Hematopoietic multipotent progenitor cell treated with erythropoietin and hydrocortisone succinate and interleukin-3 and kit ligand, for 4 days (in vitro differentiated cells): ENCODE measurements around the gene KLF13.

ENCODE experiments used
- DNase-seq: peaks from one replicate; pipeline ENCODE4 v3.0.0-alpha.2; 2015

KLF13 gene

GRCh38 chr15:31333820-31334219 lies 7.2 kb downstream of the KLF13 start:
- no peak for DNase-seq

- no peak for DNase-seq
Observed at GRCh38 chr15:31335989-31336592, 9.5 kb downstream of the KLF13 start.

DNA sequence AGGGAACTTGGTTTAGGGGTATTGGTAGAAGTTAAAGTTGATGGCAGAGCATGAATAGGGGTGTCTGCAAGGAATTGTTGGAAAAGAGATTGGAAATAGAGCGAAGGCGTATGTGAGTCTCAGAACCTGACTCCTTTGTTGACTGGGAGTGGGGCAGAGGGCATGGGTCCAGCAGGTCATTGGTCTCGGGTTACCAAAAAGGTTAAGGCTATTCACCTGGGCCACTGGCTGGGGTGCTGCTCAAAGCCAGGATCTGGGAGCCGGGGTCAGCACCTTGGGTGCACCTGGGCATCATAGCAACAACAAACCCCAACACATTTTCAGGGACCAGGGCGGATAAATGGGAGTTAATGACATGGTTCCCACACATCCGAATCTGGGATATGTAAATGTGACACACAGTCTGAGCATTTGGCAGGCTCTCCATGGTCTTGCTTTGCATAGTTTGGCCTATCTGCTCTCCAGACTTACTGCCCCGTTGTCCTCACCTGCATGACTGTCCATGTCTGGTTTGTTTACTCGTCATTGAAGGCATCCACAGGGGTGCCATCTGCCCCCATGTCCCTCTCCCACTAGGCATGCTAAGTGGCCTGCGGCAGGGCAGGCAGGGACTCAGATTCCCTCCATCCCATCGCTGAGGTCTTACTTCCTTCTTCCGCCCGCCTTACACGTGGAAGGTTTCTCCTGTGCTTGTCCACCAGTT lies 10.1 kb downstream of the KLF13 start:
- DNase-seq, result no peak

GRCh38 chr15:31337352-31338031 lies 10.9 kb downstream of the KLF13 start:
- DNase-seq, result no peak

DNA sequence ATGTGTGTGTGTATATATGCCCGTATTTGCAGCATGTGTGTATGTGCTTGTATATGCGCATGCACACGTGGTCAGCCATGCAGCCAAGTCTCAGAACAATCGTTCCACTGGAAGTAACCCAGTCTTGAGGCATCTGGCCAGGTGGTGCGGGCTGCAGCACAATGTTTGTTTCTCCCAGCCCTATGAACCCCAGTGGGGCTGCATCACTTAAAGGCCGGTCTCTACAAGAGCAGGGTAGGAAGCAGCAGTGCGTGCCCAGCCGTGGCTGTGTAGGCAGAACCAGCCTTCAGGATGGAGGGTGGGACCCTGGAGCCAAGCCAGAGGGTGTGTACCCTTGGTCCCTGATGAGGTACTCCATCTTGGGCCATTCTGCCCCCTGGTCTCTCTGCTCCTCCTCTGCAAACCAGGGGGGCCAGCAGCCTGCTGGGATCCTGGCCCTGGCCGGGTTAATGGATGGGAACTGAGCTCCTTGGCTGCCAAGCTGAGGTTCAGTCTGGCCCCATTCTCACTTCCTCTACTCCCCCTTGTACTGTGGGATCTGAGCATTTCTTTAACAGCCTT lies 11.8 kb downstream of the KLF13 start:
- DNase-seq, result peak; percentile 57

GRCh38 chr15:31338879-31339557 lies 12.4 kb downstream of the KLF13 start:
- no peak for DNase-seq

DNA sequence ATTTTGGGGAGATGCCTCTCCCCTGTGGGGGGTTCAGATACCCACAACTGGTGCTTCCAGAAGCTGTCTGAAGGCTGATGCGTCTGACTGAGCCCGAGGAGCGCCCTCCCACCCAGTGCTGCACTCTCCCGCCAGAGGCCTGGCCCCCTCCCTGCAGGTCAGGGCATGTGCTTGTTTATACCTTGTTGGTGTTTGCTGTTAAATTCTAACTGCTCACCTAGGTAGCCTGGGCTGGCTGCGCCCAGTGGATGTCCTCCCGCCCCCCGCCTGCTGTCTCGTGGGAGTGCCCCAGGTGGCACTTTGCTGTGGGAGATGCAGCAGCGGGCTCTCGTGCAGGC lies 12.9 kb downstream of the KLF13 start:
- no peak for DNase-seq

DNA sequence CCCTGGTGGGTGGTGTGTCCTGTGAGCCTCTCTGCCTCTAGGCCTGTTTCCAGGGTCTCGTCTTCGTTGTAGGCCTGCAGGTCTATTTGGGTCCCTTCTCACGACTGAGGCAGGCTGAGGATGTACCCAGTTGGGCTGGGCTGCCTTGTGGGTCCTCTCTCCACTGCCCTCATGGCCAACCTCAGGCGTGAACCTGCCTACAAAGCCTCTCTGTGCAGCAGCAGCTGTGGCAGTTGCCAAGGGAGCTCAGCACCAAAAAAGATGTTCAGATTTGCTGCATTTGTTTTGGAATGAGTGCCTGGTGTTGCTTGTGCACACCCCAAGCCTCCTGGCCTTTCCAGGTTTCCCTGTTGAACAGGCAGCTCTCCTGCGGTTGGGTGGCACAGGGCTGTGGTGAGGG lies 13.4 kb downstream of the KLF13 start:
- no peak for DNase-seq

DNA sequence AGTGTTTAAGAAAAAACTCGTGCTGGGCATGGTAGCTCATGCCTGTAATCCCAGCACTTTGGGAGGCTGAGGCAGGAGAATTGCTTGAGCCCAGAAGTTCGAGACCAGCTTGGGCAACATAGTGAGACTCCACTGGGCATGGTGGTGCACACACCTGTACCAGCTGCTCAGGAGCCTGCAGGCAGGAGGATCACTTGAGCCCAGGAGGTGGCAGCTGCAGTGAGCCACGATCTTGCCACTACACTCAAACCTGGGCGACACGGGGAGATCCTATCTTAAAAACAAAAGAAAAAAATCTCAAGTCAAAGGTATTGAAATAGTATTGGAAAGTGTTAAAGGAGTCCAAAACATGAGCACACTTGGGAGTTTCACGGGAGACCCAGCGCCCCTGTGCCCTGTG lies 14.0 kb downstream of the KLF13 start:
- DNase-seq, result no peak

DNA sequence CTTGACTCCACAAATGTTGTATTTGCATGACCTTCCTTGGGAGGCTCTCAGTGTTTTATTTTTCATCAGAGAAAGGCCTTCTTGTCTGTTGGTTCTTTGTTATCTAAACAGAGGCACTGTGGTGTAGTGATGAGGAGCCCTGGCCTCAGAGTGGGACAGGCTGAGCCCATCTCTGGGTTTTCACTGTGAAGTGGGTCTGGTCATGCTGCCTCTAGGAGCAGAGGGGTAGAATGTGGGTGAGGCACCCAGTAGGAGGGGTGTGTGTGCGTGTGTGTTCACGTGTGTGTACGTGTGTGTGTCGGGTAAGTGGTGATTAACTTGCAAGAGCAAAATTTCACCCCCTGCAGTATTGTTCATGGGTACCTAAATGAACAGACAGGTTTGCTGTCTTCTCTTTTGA lies 14.4 kb downstream of the KLF13 start:
- DNase-seq, result no peak

GRCh38 chr15:31341496-31342195 lies 15.0 kb downstream of the KLF13 start:
- DNase-seq, result no peak

DNA sequence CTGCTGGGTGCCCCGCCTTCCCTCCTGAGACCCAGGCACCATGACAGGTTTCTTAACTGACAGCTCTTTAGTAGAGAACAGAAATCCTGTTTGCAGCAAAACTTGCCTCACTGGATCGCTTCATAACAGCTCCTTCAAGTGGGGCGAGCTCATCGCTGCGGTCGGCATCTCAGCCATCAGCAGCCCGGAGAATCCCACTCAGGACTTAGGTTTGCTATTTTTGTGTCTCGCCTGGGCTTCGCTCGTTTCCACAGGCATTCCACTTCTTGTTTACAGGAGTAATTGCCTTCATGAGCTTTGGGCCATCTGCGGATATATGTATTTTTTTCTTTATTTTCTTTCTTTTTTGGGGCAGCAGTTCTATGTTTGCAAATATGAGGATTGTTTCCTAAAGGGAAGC lies 15.7 kb downstream of the KLF13 start:
- DNase-seq, result no peak

- no peak for DNase-seq
Observed at GRCh38 chr15:31342781-31343626, 16.4 kb downstream of the KLF13 start.

- no peak for DNase-seq
Observed at GRCh38 chr15:31343831-31344230, 17.2 kb downstream of the KLF13 start.

GRCh38 chr15:31344266-31344665 lies 17.6 kb downstream of the KLF13 start:
- no peak for DNase-seq

- DNase-seq, result peak; percentile 45
Observed at GRCh38 chr15:31344823-31345605, 18.4 kb downstream of the KLF13 start.

- no peak for DNase-seq
Observed at GRCh38 chr15:31345606-31346366, 19.2 kb downstream of the KLF13 start.

GRCh38 chr15:31346367-31347066 lies 19.9 kb downstream of the KLF13 start:
- no peak for DNase-seq
